ENCODE results near the gene CCDC183. TPM values are rescaled to one million over a fixed set of nuclear protein-coding genes. Genes with fewer than 3 reads are reported as not detected.
"Not testable (repeated sequence)": the region's sequence is repeated elsewhere in the genome, so short reads cannot be mapped to it uniquely, and the experiment has no call there.

The CCDC183 gene
- total and polyA plus RNA-seq, 3 donors from 2014 or later, result 37.8 to 59.8 (median 41.1) TPM

GRCh38 chr9:136802321-136802720 lies 6.2 kb downstream of the CCDC183 start:
- WGBS, 2 donors, result 86% methylated on average over 6 of the region's 6 CpGs
- intact Hi-C loops (cut with DNase I; ENCODE audit: low total_unique reads), result no loop called here
- Histone ChIP-seq H3K27me3 (no peaks in the 10 kb centered on the region), H3K4me3 (no peak overlapping the region), H3K9me3 (no peaks in the 10 kb centered on the region), H3K36me3 (ENCODE audit: low read depth, missing control alignments) (no peaks in the 10 kb centered on the region), H3K4me1 (peaks cover 31% of the 10 kb centered on the region), H3K27ac (no peak overlapping the region)
- no peak for TF ChIP-seq POLR2A (IDR thresholded peaks at IDR 0.05)
- TF ChIP-seq CTCF (IDR thresholded peaks at IDR 0.05), result no peak
- DNase-seq, result no peak

GRCh38 chr9:136803009-136803550 lies 6.9 kb downstream of the CCDC183 start:
- WGBS, 2 donors, result 93% methylated on average over 2 to 6 of the region's 9 CpGs

GRCh38 chr9:136803551-136804508 lies 7.7 kb downstream of the CCDC183 start:
- H3K4me3 ChIP-seq, result no peak overlapping the region
- H3K27ac ChIP-seq, result no peak overlapping the region
- H3K9me3 ChIP-seq, result no peaks in the 10 kb centered on the region
- WGBS, 2 donors, result 96 to 98% methylated on average over 22 of the region's 22 CpGs
- peaks cover 17% of the 10 kb centered on the region for H3K4me1 ChIP-seq
- TF ChIP-seq CTCF (IDR thresholded peaks at IDR 0.05) (no peak), POLR2A (IDR thresholded peaks at IDR 0.05) (no peak)
- H3K36me3 ChIP-seq (ENCODE audit: low read depth, missing control alignments), result no peaks in the 10 kb centered on the region
- intact Hi-C loops (cut with DNase I; ENCODE audit: low total_unique reads), result no loop called here
- DNase-seq, result no peak
- no peaks in the 10 kb centered on the region for H3K27me3 ChIP-seq

More at GRCh38 chr9:136803009-136803550, 6.9 kb downstream of the CCDC183 start:
- peaks cover 24% of the 10 kb centered on the region for H3K4me1 ChIP-seq
- DNase-seq; H3K4me3 ChIP-seq; H3K36me3 ChIP-seq (ENCODE audit: low read depth, missing control alignments); H3K9me3 ChIP-seq; intact Hi-C loops (cut with DNase I; ENCODE audit: low total_unique reads); H3K27ac ChIP-seq; H3K27me3 ChIP-seq: not testable (repeated sequence)

- peaks cover 13% of the 10 kb centered on the region for H3K4me1 ChIP-seq
- WGBS, 2 donors, result 87 to 88% methylated on average over 13 to 20 of the region's 20 CpGs
- H3K27ac ChIP-seq, result no peak overlapping the region
- H3K36me3 ChIP-seq (ENCODE audit: low read depth, missing control alignments), result no peaks in the 10 kb centered on the region
- DNase-seq, result no peak
- no peak overlapping the region for H3K4me3 ChIP-seq
- H3K9me3 ChIP-seq, result no peaks in the 10 kb centered on the region
- TF ChIP-seq POLR2A (IDR thresholded peaks at IDR 0.05) (no peak), CTCF (IDR thresholded peaks at IDR 0.05) (no peak)
- H3K27me3 ChIP-seq, result no peaks in the 10 kb centered on the region
- intact Hi-C loops (cut with DNase I; ENCODE audit: low total_unique reads), result loop anchor here (5.0 kb wide), 1 partner anchor 138 kb away; the partner anchor contains the start of gene FBXW5
These were observed 8.5 kb downstream of the CCDC183 start for GRCh38 chr9:136804509-136805206.

GRCh38 chr9:136805207-136805740 lies 9.1 kb downstream of the CCDC183 start:
- no peaks in the 10 kb centered on the region for H3K27me3 ChIP-seq
- no peak overlapping the region for H3K27ac ChIP-seq
- no peak for DNase-seq
- H3K9me3 ChIP-seq, result no peaks in the 10 kb centered on the region
- H3K4me1 ChIP-seq, result peaks cover 12% of the 10 kb centered on the region
- WGBS, 2 donors, result 84 to 85% methylated on average over 10 to 12 of the region's 12 CpGs
- no peaks in the 10 kb centered on the region for H3K36me3 ChIP-seq (ENCODE audit: low read depth, missing control alignments)
- no peak overlapping the region for H3K4me3 ChIP-seq
- intact Hi-C loops (cut with DNase I; ENCODE audit: low total_unique reads), result loop anchor here (5.0 kb wide), 1 partner anchor 137 kb away; the partner anchor contains the start of gene FBXW5
- TF ChIP-seq POLR2A (IDR thresholded peaks at IDR 0.05), result no peak
- TF ChIP-seq CTCF (IDR thresholded peaks at IDR 0.05), result no peak
